Measurements from ENCODE around the gene CIRBP. TPM values are rescaled to one million over a fixed set of nuclear protein-coding genes. Genes with fewer than 3 reads are reported as not detected.

CIRBP gene
- total RNA-seq, 1 donor from 2014 or later = 341 TPM

- Mint-ChIP-seq H3K4me1 (ENCODE audit: low read depth, unreplicated experiment) (peaks cover 10% of the 10 kb centered on the region), H3K4me3 (ENCODE audit: unreplicated experiment) (peak overlapping the region; percentile 52), H3K27ac (ENCODE audit: unreplicated experiment) (peak overlapping the region; percentile 80), H3K36me3 (ENCODE audit: unreplicated experiment) (no peaks in the 10 kb centered on the region), H3K9me3 (ENCODE audit: unreplicated experiment) (peaks cover 7% of the 10 kb centered on the region), H3K27me3 (ENCODE audit: unreplicated experiment) (peaks cover 7% of the 10 kb centered on the region)
- no peak for DNase-seq
- TF ChIP-seq CTCF (IDR thresholded peaks at IDR 0.05; ENCODE audit: partially characterized antibody, unreplicated experiment) = no peak
These were observed 47.3 kb upstream of the CIRBP start for GRCh38 chr19:1221904-1222255.

- H3K27me3 Mint-ChIP-seq (ENCODE audit: unreplicated experiment) = peaks cover 7% of the 10 kb centered on the region
- peaks cover 7% of the 10 kb centered on the region for H3K4me1 Mint-ChIP-seq (ENCODE audit: low read depth, unreplicated experiment)
- H3K36me3 Mint-ChIP-seq (ENCODE audit: unreplicated experiment) = no peaks in the 10 kb centered on the region
- peak overlapping the region; percentile 80 for H3K27ac Mint-ChIP-seq (ENCODE audit: unreplicated experiment)
- peak overlapping the region; percentile 59 for H3K4me3 Mint-ChIP-seq (ENCODE audit: unreplicated experiment)
- H3K9me3 Mint-ChIP-seq (ENCODE audit: unreplicated experiment) = peaks cover 4% of the 10 kb centered on the region
- TF ChIP-seq CTCF (IDR thresholded peaks at IDR 0.05; ENCODE audit: partially characterized antibody, unreplicated experiment) = peak; percentile 31
- DNase-seq = peak; percentile 40
These were observed 46.7 kb upstream of the CIRBP start for GRCh38 chr19:1222394-1222793.

GRCh38 chr19:1223018-1223855, 45.9 kb upstream of the CIRBP start:
- H3K9me3 Mint-ChIP-seq (ENCODE audit: unreplicated experiment) = peaks cover 6% of the 10 kb centered on the region
- peak; percentile 81 for DNase-seq
- TF ChIP-seq CTCF (IDR thresholded peaks at IDR 0.05; ENCODE audit: partially characterized antibody, unreplicated experiment) = peak; percentile 25
- peak overlapping the region; percentile 78 for H3K27ac Mint-ChIP-seq (ENCODE audit: unreplicated experiment)
- no peaks in the 10 kb centered on the region for H3K36me3 Mint-ChIP-seq (ENCODE audit: unreplicated experiment)
- H3K4me1 Mint-ChIP-seq (ENCODE audit: low read depth, unreplicated experiment) = peaks cover 3% of the 10 kb centered on the region
- peak overlapping the region; percentile 59 for H3K4me3 Mint-ChIP-seq (ENCODE audit: unreplicated experiment)
- H3K27me3 Mint-ChIP-seq (ENCODE audit: unreplicated experiment) = peaks cover 3% of the 10 kb centered on the region

- Mint-ChIP-seq H3K27ac (ENCODE audit: unreplicated experiment) (no peak overlapping the region), H3K27me3 (ENCODE audit: unreplicated experiment) (peaks cover 3% of the 10 kb centered on the region), H3K36me3 (ENCODE audit: unreplicated experiment) (no peaks in the 10 kb centered on the region), H3K4me3 (ENCODE audit: unreplicated experiment) (no peak overlapping the region), H3K9me3 (ENCODE audit: unreplicated experiment) (peaks cover 7% of the 10 kb centered on the region), H3K4me1 (ENCODE audit: low read depth, unreplicated experiment) (peaks cover 3% of the 10 kb centered on the region)
- TF ChIP-seq CTCF (IDR thresholded peaks at IDR 0.05; ENCODE audit: partially characterized antibody, unreplicated experiment) = no peak
- no peak for DNase-seq
These were observed 44.9 kb upstream of the CIRBP start for GRCh38 chr19:1224047-1224825.

- no peaks in the 10 kb centered on the region for H3K36me3 Mint-ChIP-seq (ENCODE audit: unreplicated experiment)
- H3K4me1 Mint-ChIP-seq (ENCODE audit: low read depth, unreplicated experiment) = peaks cover 3% of the 10 kb centered on the region
- H3K4me3 Mint-ChIP-seq (ENCODE audit: unreplicated experiment) = no peak overlapping the region
- H3K27me3 Mint-ChIP-seq (ENCODE audit: unreplicated experiment) = peaks cover 3% of the 10 kb centered on the region
- no peak for TF ChIP-seq CTCF (IDR thresholded peaks at IDR 0.05; ENCODE audit: partially characterized antibody, unreplicated experiment)
- H3K27ac Mint-ChIP-seq (ENCODE audit: unreplicated experiment) = no peak overlapping the region
- no peak for DNase-seq
- H3K9me3 Mint-ChIP-seq (ENCODE audit: unreplicated experiment) = peaks cover 7% of the 10 kb centered on the region
These were observed 44.3 kb upstream of the CIRBP start for GRCh38 chr19:1224847-1225246.

Measured in glutamatergic neuron (in vitro differentiated cells).